ENCODE measurements around the gene YIPF4.

Gene YIPF4

GRCh38 chr2:32242331-32242730 lies 35.4 kb upstream of the YIPF4 start:
- DNase-seq (ENCODE audit: low spot score): no peak
- no peak for TF ChIP-seq CTCF (IDR thresholded peaks at IDR 0.05; ENCODE audit: extremely low read depth, missing control alignments)

- TF ChIP-seq CTCF (IDR thresholded peaks at IDR 0.05; ENCODE audit: extremely low read depth, missing control alignments): no peak
Observed at GRCh38 chr2:32246911-32247310, 30.8 kb upstream of the YIPF4 start.

GRCh38 chr2:32248299-32248698 lies 29.4 kb upstream of the YIPF4 start:
- TF ChIP-seq CTCF (IDR thresholded peaks at IDR 0.05; ENCODE audit: extremely low read depth, missing control alignments): no peak
- no peak for DNase-seq (ENCODE audit: low spot score)

More at GRCh38 chr2:32246911-32247310, 30.8 kb upstream of the YIPF4 start:
- DNase-seq (ENCODE audit: low spot score): no peak

- no peak for TF ChIP-seq CTCF (IDR thresholded peaks at IDR 0.05; ENCODE audit: extremely low read depth, missing control alignments)
- no peak for DNase-seq (ENCODE audit: low spot score)
Observed at GRCh38 chr2:32249731-32250236, 27.9 kb upstream of the YIPF4 start.

- no peak for TF ChIP-seq CTCF (IDR thresholded peaks at IDR 0.05; ENCODE audit: extremely low read depth, missing control alignments)
Observed at GRCh38 chr2:32250290-32250689, 27.4 kb upstream of the YIPF4 start.

GRCh38 chr2:32258242-32258641 lies 19.5 kb upstream of the YIPF4 start:
- no peak for DNase-seq (ENCODE audit: low spot score)
- TF ChIP-seq CTCF (IDR thresholded peaks at IDR 0.05; ENCODE audit: extremely low read depth, missing control alignments): no peak

More at GRCh38 chr2:32250290-32250689, 27.4 kb upstream of the YIPF4 start:
- DNase-seq (ENCODE audit: low spot score): no peak

- no peak for DNase-seq (ENCODE audit: low spot score)
- no peak for TF ChIP-seq CTCF (IDR thresholded peaks at IDR 0.05; ENCODE audit: extremely low read depth, missing control alignments)
Observed at GRCh38 chr2:32260376-32260775, 17.3 kb upstream of the YIPF4 start.

All from GM20000 (cell line).